ENCODE results near the gene NOSIP.
A peak's percentile ranks its signal among the peaks of the same experiment; 100 is the strongest.

NOSIP gene

GRCh38 chr19:49560358-49560900 is 19.9 kb downstream of the NOSIP start:
- H3K9ac ChIP-seq (ENCODE audit: low read length), result peak overlapping the region; percentile 30
- H3K27me3 ChIP-seq (ENCODE audit: control insufficient read depth, insufficient read depth, low read length), result no peaks in the 10 kb centered on the region
- H3K4me1 ChIP-seq (ENCODE audit: control insufficient read depth, insufficient read depth, low read length), result peaks cover 33% of the 10 kb centered on the region
- H3K36me3 ChIP-seq (ENCODE audit: control insufficient read depth, insufficient read depth, low read length), result peaks cover 9% of the 10 kb centered on the region
- H3K4me3 ChIP-seq (ENCODE audit: low read length), result no peak overlapping the region
- H3K9me3 ChIP-seq (ENCODE audit: control insufficient read depth, low read length), result no peaks in the 10 kb centered on the region

- no peaks in the 10 kb centered on the region for H3K9me3 ChIP-seq (ENCODE audit: control insufficient read depth, low read length)
- peaks cover 34% of the 10 kb centered on the region for H3K4me1 ChIP-seq (ENCODE audit: control insufficient read depth, insufficient read depth, low read length)
- H3K9ac ChIP-seq (ENCODE audit: low read length), result peak overlapping the region; percentile 30
- no peak overlapping the region for H3K4me3 ChIP-seq (ENCODE audit: low read length)
- H3K27me3 ChIP-seq (ENCODE audit: control insufficient read depth, insufficient read depth, low read length), result no peaks in the 10 kb centered on the region
- peaks cover 9% of the 10 kb centered on the region for H3K36me3 ChIP-seq (ENCODE audit: control insufficient read depth, insufficient read depth, low read length)
Observed at GRCh38 chr19:49559928-49560327, 20.4 kb downstream of the NOSIP start.

- no peak overlapping the region for H3K9ac ChIP-seq (ENCODE audit: low read length)
- peaks cover 34% of the 10 kb centered on the region for H3K4me1 ChIP-seq (ENCODE audit: control insufficient read depth, insufficient read depth, low read length)
- no peak overlapping the region for H3K4me3 ChIP-seq (ENCODE audit: low read length)
- H3K9me3 ChIP-seq (ENCODE audit: control insufficient read depth, low read length), result no peaks in the 10 kb centered on the region
- H3K27me3 ChIP-seq (ENCODE audit: control insufficient read depth, insufficient read depth, low read length), result no peaks in the 10 kb centered on the region
- H3K36me3 ChIP-seq (ENCODE audit: control insufficient read depth, insufficient read depth, low read length), result peaks cover 9% of the 10 kb centered on the region
Observed at GRCh38 chr19:49559443-49559842, 20.9 kb downstream of the NOSIP start.

GRCh38 chr19:49558591-49558990 is 21.8 kb downstream of the NOSIP start:
- Histone ChIP-seq H3K4me3 (ENCODE audit: low read length) (no peak overlapping the region), H3K9me3 (ENCODE audit: control insufficient read depth, low read length) (no peaks in the 10 kb centered on the region), H3K27me3 (ENCODE audit: control insufficient read depth, insufficient read depth, low read length) (no peaks in the 10 kb centered on the region), H3K4me1 (ENCODE audit: control insufficient read depth, insufficient read depth, low read length) (peaks cover 42% of the 10 kb centered on the region), H3K36me3 (ENCODE audit: control insufficient read depth, insufficient read depth, low read length) (peaks cover 9% of the 10 kb centered on the region), H3K9ac (ENCODE audit: low read length) (peak overlapping the region; percentile 23)

- Histone ChIP-seq H3K4me3 (ENCODE audit: low read length) (no peak overlapping the region), H3K36me3 (ENCODE audit: control insufficient read depth, insufficient read depth, low read length) (peaks cover 9% of the 10 kb centered on the region), H3K27me3 (ENCODE audit: control insufficient read depth, insufficient read depth, low read length) (no peaks in the 10 kb centered on the region), H3K9ac (ENCODE audit: low read length) (peak overlapping the region; percentile 4), H3K9me3 (ENCODE audit: control insufficient read depth, low read length) (no peaks in the 10 kb centered on the region), H3K4me1 (ENCODE audit: control insufficient read depth, insufficient read depth, low read length) (peaks cover 46% of the 10 kb centered on the region)
Observed at GRCh38 chr19:49557641-49558325, 22.6 kb downstream of the NOSIP start.

- Histone ChIP-seq H3K27me3 (ENCODE audit: control insufficient read depth, insufficient read depth, low read length) (no peaks in the 10 kb centered on the region), H3K4me1 (ENCODE audit: control insufficient read depth, insufficient read depth, low read length) (peaks cover 49% of the 10 kb centered on the region), H3K4me3 (ENCODE audit: low read length) (peak overlapping the region; percentile 33), H3K36me3 (ENCODE audit: control insufficient read depth, insufficient read depth, low read length) (peaks cover 9% of the 10 kb centered on the region), H3K9me3 (ENCODE audit: control insufficient read depth, low read length) (no peaks in the 10 kb centered on the region), H3K9ac (ENCODE audit: low read length) (peak overlapping the region; percentile 68)
Observed at GRCh38 chr19:49556412-49557398, 23.7 kb downstream of the NOSIP start.

GRCh38 chr19:49555600-49556411 is 24.6 kb downstream of the NOSIP start:
- Histone ChIP-seq H3K4me1 (ENCODE audit: control insufficient read depth, insufficient read depth, low read length) (peaks cover 43% of the 10 kb centered on the region), H3K36me3 (ENCODE audit: control insufficient read depth, insufficient read depth, low read length) (peaks cover 9% of the 10 kb centered on the region)

GRCh38 chr19:49554701-49555181 is 25.6 kb downstream of the NOSIP start:
- no peak overlapping the region for H3K9ac ChIP-seq (ENCODE audit: low read length)

More at GRCh38 chr19:49555600-49556411, 24.6 kb downstream of the NOSIP start:
- H3K27me3 ChIP-seq (ENCODE audit: control insufficient read depth, insufficient read depth, low read length), result no peaks in the 10 kb centered on the region
- H3K9ac ChIP-seq (ENCODE audit: low read length), result peak overlapping the region; percentile 68
- no peaks in the 10 kb centered on the region for H3K9me3 ChIP-seq (ENCODE audit: control insufficient read depth, low read length)
- H3K4me3 ChIP-seq (ENCODE audit: low read length), result peak overlapping the region; percentile 33

GRCh38 chr19:49553451-49554271 is 26.7 kb downstream of the NOSIP start:
- no peaks in the 10 kb centered on the region for H3K27me3 ChIP-seq (ENCODE audit: control insufficient read depth, insufficient read depth, low read length)
- H3K4me3 ChIP-seq (ENCODE audit: low read length), result no peak overlapping the region
- no peaks in the 10 kb centered on the region for H3K9me3 ChIP-seq (ENCODE audit: control insufficient read depth, low read length)
- peak overlapping the region; percentile 65 for H3K9ac ChIP-seq (ENCODE audit: low read length)
- peaks cover 42% of the 10 kb centered on the region for H3K4me1 ChIP-seq (ENCODE audit: control insufficient read depth, insufficient read depth, low read length)
- H3K36me3 ChIP-seq (ENCODE audit: control insufficient read depth, insufficient read depth, low read length), result peaks cover 2% of the 10 kb centered on the region

More at GRCh38 chr19:49554701-49555181, 25.6 kb downstream of the NOSIP start:
- H3K4me1 ChIP-seq (ENCODE audit: control insufficient read depth, insufficient read depth, low read length), result peaks cover 34% of the 10 kb centered on the region
- no peaks in the 10 kb centered on the region for H3K9me3 ChIP-seq (ENCODE audit: control insufficient read depth, low read length)
- H3K27me3 ChIP-seq (ENCODE audit: control insufficient read depth, insufficient read depth, low read length), result no peaks in the 10 kb centered on the region
- peaks cover 9% of the 10 kb centered on the region for H3K36me3 ChIP-seq (ENCODE audit: control insufficient read depth, insufficient read depth, low read length)
- no peak overlapping the region for H3K4me3 ChIP-seq (ENCODE audit: low read length)

- Histone ChIP-seq H3K27me3 (ENCODE audit: control insufficient read depth, insufficient read depth, low read length) (no peaks in the 10 kb centered on the region), H3K4me3 (ENCODE audit: low read length) (no peak overlapping the region), H3K9me3 (ENCODE audit: control insufficient read depth, low read length) (no peaks in the 10 kb centered on the region), H3K9ac (ENCODE audit: low read length) (peak overlapping the region; percentile 15), H3K4me1 (ENCODE audit: control insufficient read depth, insufficient read depth, low read length) (peaks cover 42% of the 10 kb centered on the region), H3K36me3 (ENCODE audit: control insufficient read depth, insufficient read depth, low read length) (no peaks in the 10 kb centered on the region)
Observed at GRCh38 chr19:49552749-49553148, 27.6 kb downstream of the NOSIP start.

GRCh38 chr19:49551531-49551930 is 28.8 kb downstream of the NOSIP start:
- H3K4me3 ChIP-seq (ENCODE audit: low read length), result no peak overlapping the region
- H3K4me1 ChIP-seq (ENCODE audit: control insufficient read depth, insufficient read depth, low read length), result peaks cover 44% of the 10 kb centered on the region
- no peaks in the 10 kb centered on the region for H3K9me3 ChIP-seq (ENCODE audit: control insufficient read depth, low read length)
- H3K9ac ChIP-seq (ENCODE audit: low read length), result no peak overlapping the region
- no peaks in the 10 kb centered on the region for H3K27me3 ChIP-seq (ENCODE audit: control insufficient read depth, insufficient read depth, low read length)
- no peaks in the 10 kb centered on the region for H3K36me3 ChIP-seq (ENCODE audit: control insufficient read depth, insufficient read depth, low read length)

Measured in mucosa of stomach (tissue), 1 donor.